ENCODE data around the gene IQGAP2.

- TF ChIP-seq RAD21 (IDR thresholded peaks at IDR 0.05; ENCODE audit: low read depth): no peak
- no peak for TF ChIP-seq MAX (IDR thresholded peaks at IDR 0.05)
- no peak for TF ChIP-seq TEAD4 (IDR thresholded peaks at IDR 0.05)
- no peak for TF ChIP-seq REST (IDR thresholded peaks at IDR 0.05; ENCODE audit: low read depth)
- no peak for TF ChIP-seq TCF12 (IDR thresholded peaks at IDR 0.05; ENCODE audit: low read depth)
- no peak for TF ChIP-seq YY1 (IDR thresholded peaks at IDR 0.05; ENCODE audit: low read depth)
These were observed 26.8 kb upstream of the IQGAP2 start for GRCh38 chr5:76376148-76376865.
